Cardiac muscle cell (in vitro differentiated cells and primary cell): ENCODE measurements around the gene ZNF32. TPM values are rescaled to one million over a fixed set of nuclear protein-coding genes. Genes with fewer than 3 reads are reported as not detected.

Experiments used
- DNase-seq, 2 donors: peaks; one replicate each; pipeline versions ENCODE4 v3.0.0 to v3.0.0-alpha.2; 2010 to 2017; ENCODE audit warnings: low read depth in 1 of 2, low spot score in 1 of 2
- H3K27ac ChIP-seq: fragments of 200-600 bp; sonication (generic); 2 replicates; pipeline ENCODE4 v1.5.1; 2016
- H3K27me3 ChIP-seq: fragments of 200-600 bp; sonication (generic); 2 replicates; pipeline ENCODE4 v1.6.0; 2016; ENCODE audit warnings: control low read depth
- H3K36me3 ChIP-seq: fragments of 200-600 bp; sonication (generic); 2 replicates; pipeline ENCODE4 v1.5.1; 2016; ENCODE audit warnings: control low read depth
- H3K4me1 ChIP-seq: fragments of 200-600 bp; sonication (generic); 2 replicates; pipeline ENCODE4 v1.8.1; 2017; ENCODE audit warnings: low read depth, mild to moderate bottlenecking, mixed run types
- H3K4me3 ChIP-seq: fragments of 200-600 bp; sonication (generic); 2 replicates; pipeline ENCODE4 v1.5.1; 2016; ENCODE audit warnings: mild to moderate bottlenecking
- H3K9me3 ChIP-seq: fragments of 200-600 bp; sonication (generic); 2 replicates; pipeline ENCODE4 v1.5.1; 2017; ENCODE audit warnings: low read depth, mild to moderate bottlenecking, control low read depth
- polyA plus RNA-seq: library from polyadenylated mRNA; unstranded; fragments of >200 nt; fragmentation: Nextera tagmentation; extraction: Ambion mirVana; gene quantifications from 2 replicates; pipeline ENCODE4 v1.2.1, GENCODE V29; 2016
- total RNA-seq: library from RNA; depleted of rRNA; stranded (reverse); fragments of >200 nt; gene quantifications from 2 replicates; pipeline ENCODE4 v1.2.3, GENCODE V29; 2016
- TF ChIP-seq, protein P1 (sequence below): IDR thresholded peaks from 2 replicates; pipeline ENCODE4 v1.5.1; 2012; ENCODE audit warnings: low read depth, mild to moderate bottlenecking, low read length

ZNF32 gene
- total and polyA plus RNA-seq, 2 experiments from 2014 or later = 32.0 to 55.7 TPM

DNA sequence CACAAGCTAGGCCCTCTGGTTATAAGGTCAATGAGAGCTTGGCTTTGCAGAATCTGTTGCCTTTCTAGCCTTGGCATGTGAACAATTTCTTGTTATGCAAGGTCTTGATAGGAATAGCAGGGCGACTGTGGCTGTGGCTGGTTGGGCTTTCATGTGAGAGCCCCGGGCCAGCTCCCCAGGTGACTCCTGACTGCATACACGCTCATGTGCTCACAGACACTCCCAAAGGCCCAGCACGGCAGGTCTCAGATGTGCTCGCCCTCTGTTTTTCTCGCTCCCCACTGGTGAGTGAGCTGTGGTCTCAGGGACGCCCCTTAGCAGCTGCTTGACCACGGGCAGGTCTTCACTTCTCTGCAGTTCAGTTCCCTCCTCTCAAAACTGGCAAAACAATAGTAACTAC lies 37.1 kb upstream of the ZNF32 start:
- TF ChIP-seq, protein P1, sequence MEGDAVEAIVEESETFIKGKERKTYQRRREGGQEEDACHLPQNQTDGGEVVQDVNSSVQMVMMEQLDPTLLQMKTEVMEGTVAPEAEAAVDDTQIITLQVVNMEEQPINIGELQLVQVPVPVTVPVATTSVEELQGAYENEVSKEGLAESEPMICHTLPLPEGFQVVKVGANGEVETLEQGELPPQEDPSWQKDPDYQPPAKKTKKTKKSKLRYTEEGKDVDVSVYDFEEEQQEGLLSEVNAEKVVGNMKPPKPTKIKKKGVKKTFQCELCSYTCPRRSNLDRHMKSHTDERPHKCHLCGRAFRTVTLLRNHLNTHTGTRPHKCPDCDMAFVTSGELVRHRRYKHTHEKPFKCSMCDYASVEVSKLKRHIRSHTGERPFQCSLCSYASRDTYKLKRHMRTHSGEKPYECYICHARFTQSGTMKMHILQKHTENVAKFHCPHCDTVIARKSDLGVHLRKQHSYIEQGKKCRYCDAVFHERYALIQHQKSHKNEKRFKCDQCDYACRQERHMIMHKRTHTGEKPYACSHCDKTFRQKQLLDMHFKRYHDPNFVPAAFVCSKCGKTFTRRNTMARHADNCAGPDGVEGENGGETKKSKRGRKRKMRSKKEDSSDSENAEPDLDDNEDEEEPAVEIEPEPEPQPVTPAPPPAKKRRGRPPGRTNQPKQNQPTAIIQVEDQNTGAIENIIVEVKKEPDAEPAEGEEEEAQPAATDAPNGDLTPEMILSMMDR = no peak
- H3K4me1 ChIP-seq = no peaks in the 10 kb centered on the region
- no peak overlapping the region for H3K27ac ChIP-seq
- H3K27me3 ChIP-seq = peaks cover 21% of the 10 kb centered on the region
- no peaks in the 10 kb centered on the region for H3K9me3 ChIP-seq
- no peak overlapping the region for H3K4me3 ChIP-seq
- peak in 1 of 2 donors; percentile 48 for DNase-seq
- no peaks in the 10 kb centered on the region for H3K36me3 ChIP-seq

DNA sequence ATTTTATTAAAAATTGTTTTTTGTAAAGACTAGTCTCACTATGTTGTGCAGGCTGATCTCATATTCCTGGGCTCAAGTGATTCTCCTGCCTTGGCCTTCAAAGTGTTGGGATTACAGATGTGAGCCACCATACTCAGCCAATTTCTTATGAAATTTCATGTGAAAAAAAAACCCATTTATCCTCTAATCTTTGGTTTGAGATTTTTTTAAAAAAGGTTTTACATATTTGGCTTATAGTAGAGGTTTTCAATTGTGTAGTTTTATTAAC lies 35.5 kb upstream of the ZNF32 start:
- no peaks in the 10 kb centered on the region for H3K4me1 ChIP-seq

DNA sequence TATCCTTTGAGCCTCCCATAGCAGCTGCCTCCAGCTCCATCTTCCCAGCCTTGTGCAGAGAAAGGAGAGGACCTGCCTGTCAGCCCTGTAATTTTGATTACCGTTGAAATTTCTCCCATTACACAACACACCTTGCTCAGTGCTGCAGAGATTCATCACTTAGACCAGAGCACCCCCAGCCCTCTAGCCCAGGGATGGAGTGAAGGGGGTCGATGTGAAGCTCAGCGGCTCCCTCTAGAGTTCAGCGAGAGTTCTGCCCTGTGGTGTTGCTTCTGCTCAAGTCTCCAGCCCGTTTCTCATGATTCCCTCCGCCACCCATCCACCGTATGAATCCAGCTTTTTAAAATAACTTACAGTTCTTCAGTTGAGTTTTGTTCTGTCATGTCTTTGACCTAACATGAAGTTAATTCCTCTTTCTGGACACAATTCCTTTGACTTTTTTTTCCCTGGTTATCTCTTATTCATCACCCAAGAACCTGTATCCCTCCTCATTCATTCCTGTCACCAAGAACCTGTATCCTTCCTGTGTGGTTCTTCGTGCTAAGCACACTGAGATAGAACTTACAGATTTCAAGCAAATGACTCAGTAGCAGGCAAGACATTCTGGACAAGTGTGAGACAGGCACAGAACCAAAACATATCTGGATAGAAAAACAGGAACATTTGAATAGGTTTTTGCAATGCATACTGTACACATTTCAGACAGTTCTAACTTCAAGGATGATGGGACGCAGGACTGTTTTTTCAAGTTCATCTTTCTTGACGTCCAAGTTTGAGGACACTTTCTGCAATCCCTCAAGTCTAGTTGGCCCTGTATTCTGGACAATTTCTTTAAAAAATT lies 35.0 kb upstream of the ZNF32 start:
- peaks cover 11% of the 10 kb centered on the region for H3K27me3 ChIP-seq
- no peaks in the 10 kb centered on the region for H3K4me1 ChIP-seq
- TF ChIP-seq, protein P1 = peak; percentile 54
- no peak overlapping the region for H3K4me3 ChIP-seq
- H3K27ac ChIP-seq = no peak overlapping the region
- no peaks in the 10 kb centered on the region for H3K9me3 ChIP-seq
- DNase-seq = peak in 1 of 2 donors; percentile 37
- H3K36me3 ChIP-seq = no peaks in the 10 kb centered on the region

More for the DNA sequence above, 35.5 kb upstream of the ZNF32 start:
- no peak overlapping the region for H3K4me3 ChIP-seq
- H3K27ac ChIP-seq = no peak overlapping the region
- peaks cover 15% of the 10 kb centered on the region for H3K27me3 ChIP-seq
- TF ChIP-seq, protein P1 = no peak
- H3K36me3 ChIP-seq = no peaks in the 10 kb centered on the region
- H3K9me3 ChIP-seq = no peaks in the 10 kb centered on the region
- no peak for DNase-seq

DNA sequence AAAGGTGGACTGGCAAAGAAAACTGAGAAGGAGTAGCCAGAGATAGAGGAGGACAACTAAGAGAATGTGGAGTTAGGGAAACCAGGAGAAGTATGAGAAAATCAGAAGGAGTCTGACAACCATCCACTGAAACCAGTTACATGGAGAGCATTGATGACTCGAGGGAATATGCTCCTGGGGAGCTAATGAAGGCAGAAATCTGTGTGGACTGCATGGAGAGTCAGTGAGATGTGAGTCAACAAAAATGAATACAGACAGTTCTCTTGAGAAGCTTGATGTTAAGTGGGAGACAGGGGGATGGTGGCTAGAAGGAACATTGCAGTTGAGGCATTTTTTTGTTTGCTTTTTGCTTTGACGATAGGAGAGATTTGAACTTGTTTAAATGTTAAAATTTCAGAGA lies 34.3 kb upstream of the ZNF32 start:
- no peaks in the 10 kb centered on the region for H3K9me3 ChIP-seq
- no peak overlapping the region for H3K27ac ChIP-seq
- peaks cover 9% of the 10 kb centered on the region for H3K27me3 ChIP-seq
- TF ChIP-seq, protein P1 = no peak
- DNase-seq = no peak
- H3K36me3 ChIP-seq = no peaks in the 10 kb centered on the region
- no peak overlapping the region for H3K4me3 ChIP-seq
- H3K4me1 ChIP-seq = no peaks in the 10 kb centered on the region

DNA sequence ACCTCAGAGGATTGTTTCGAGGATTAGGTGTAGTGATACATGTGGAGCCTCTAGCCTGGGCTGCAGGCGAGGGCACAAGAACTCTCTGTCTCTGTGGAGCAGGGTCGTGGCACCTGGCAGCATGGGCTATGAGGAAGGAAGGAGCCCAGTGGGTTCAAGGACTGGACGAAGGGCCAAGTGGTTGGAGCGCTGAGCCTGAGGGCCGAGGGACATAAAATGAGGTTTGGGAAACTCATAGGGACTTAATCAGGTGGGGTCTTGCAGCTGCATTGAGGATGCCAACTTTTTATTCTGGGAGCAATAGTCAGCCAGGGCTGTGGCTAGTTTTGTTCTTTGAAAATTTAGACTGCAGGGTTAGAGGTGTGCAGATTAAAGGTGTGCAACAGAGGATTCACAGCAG lies 33.0 kb upstream of the ZNF32 start:
- no peaks in the 10 kb centered on the region for H3K4me1 ChIP-seq
- no peak overlapping the region for H3K4me3 ChIP-seq
- no peaks in the 10 kb centered on the region for H3K36me3 ChIP-seq
- no peaks in the 10 kb centered on the region for H3K9me3 ChIP-seq
- H3K27me3 ChIP-seq = peaks cover 4% of the 10 kb centered on the region
- no peak overlapping the region for H3K27ac ChIP-seq
- DNase-seq = no peak
- TF ChIP-seq, protein P1 = no peak
